K562 (cell line): ENCODE measurements around the gene CEBPE. TPM values are rescaled to one million over a fixed set of nuclear protein-coding genes. Genes with fewer than 3 reads are reported as not detected.

Source experiments
- ARID1B ChIP-seq: fragments of 450-650 bp; IDR thresholded peaks from 2 replicates; pipeline ENCODE4 v1.6.1; 2016; ENCODE audit warnings: antibody characterized with exemption, mild to moderate bottlenecking, inconsistent platforms
- BRD9 ChIP-seq: fragments of 450-650 bp; IDR thresholded peaks from 2 replicates; pipeline ENCODE4 v1.6.1; 2018; ENCODE audit warnings: low read depth; ENCODE audit not compliant: partially characterized antibody
- CCNT2 ChIP-seq: IDR thresholded peaks from 2 replicates; pipeline ENCODE4 v1.6.1; 2011; ENCODE audit warnings: borderline replicate concordance, low read depth, mild to moderate bottlenecking, moderate library complexity, mixed read lengths, low read length; ENCODE audit not compliant: insufficient read length; ENCODE audit errors: extremely low read depth
- CHD2 ChIP-seq: IDR thresholded peaks from 2 replicates; pipeline ENCODE4 v1.6.1; 2011; ENCODE audit warnings: low read depth, low read length
- CSDE1 ChIP-seq, 2 experiments: fragments of 450-650 bp; IDR thresholded peaks; 2 replicates each; pipeline ENCODE4 v1.6.1; 2016; ENCODE audit warnings: mild to moderate bottlenecking in 1 of 2
- CTBP1 ChIP-seq: fragments of 450-650 bp; IDR thresholded peaks from 2 replicates; pipeline ENCODE4 v1.6.1; 2016; ENCODE audit warnings: borderline replicate concordance
- ESRRA ChIP-seq: fragments of 450-650 bp; IDR thresholded peaks from 2 replicates; pipeline ENCODE4 v1.6.1; 2014; ENCODE audit warnings: low read depth, mild to moderate bottlenecking, moderate library complexity, borderline replicate concordance
- FOXK2 ChIP-seq, 2 experiments: fragments of 450-650 bp; IDR thresholded peaks in 1 of 2; conservative IDR thresholded peaks in 1 of 2; 2 replicates each; pipeline ENCODE4 v1.6.1; 2016; ENCODE audit warnings: low read depth in 2 of 2, mild to moderate bottlenecking in 1 of 2
- FOXM1 ChIP-seq, 2 experiments: fragments of 450-650 bp in 1 of 2; sonication (generic) in 1 of 2; formaldehyde crosslinking in 1 of 2; IDR thresholded peaks; 2 replicates each; pipeline versions ENCODE4 v1.6.1 to v1.9.0; 2017 to 2022; ENCODE audit warnings: low read depth in 2 of 2, mild to moderate bottlenecking in 2 of 2, missing genetic modification reagents in 1 of 2, moderate library complexity in 1 of 2
- HDAC3 ChIP-seq: fragments of 450-650 bp; IDR thresholded peaks from 2 replicates; pipeline ENCODE4 v1.6.1; 2018; ENCODE audit warnings: borderline replicate concordance, mild to moderate bottlenecking, moderate library complexity; ENCODE audit not compliant: partially characterized antibody
- JUND ChIP-seq, 2 experiments: IDR thresholded peaks; 2 replicates in 1 of 2; 3 replicates in 1 of 2; pipeline ENCODE4 v1.6.1; 2011; ENCODE audit warnings: borderline replicate concordance in 2 of 2, low read depth in 2 of 2, low read length in 2 of 2, improper control_type of control experiment in 1 of 2, missing biosample characterization in 1 of 2, missing genetic modification characterization in 1 of 2, missing genetic modification reagents in 1 of 2
- MTA1 ChIP-seq: fragments of 450-650 bp; IDR thresholded peaks from 2 replicates; pipeline ENCODE4 v1.6.1; 2017; ENCODE audit warnings: borderline replicate concordance
- MTA3 ChIP-seq: fragments of 450-650 bp; formaldehyde crosslinking; IDR thresholded peaks from 2 replicates; pipeline ENCODE4 v1.6.1; 2017; ENCODE audit warnings: mild to moderate bottlenecking, borderline replicate concordance
- NR4A1 ChIP-seq, 2 experiments: fragments of 250-450 bp in 1 of 2; fragments of 450-650 bp in 1 of 2; sonication (Bioruptor Pico) in 1 of 2; IDR thresholded peaks; 2 replicates each; pipeline versions ENCODE4 v1.4.0 to v1.6.1; 2016 to 2020; ENCODE audit warnings: mild to moderate bottlenecking in 2 of 2, missing compliant biosample characterization in 1 of 2, missing genetic modification characterization in 1 of 2, moderate library complexity in 1 of 2
- SP1 ChIP-seq: sonication (generic); formaldehyde crosslinking; IDR thresholded peaks from 2 replicates; pipeline ENCODE4 v1.8.1; 2022; ENCODE audit warnings: mild to moderate bottlenecking, missing genetic modification reagents
- SPI1 ChIP-seq: IDR thresholded peaks from 2 replicates; pipeline ENCODE4 v1.6.1; 2011; ENCODE audit warnings: low read depth, low read length, control low read depth, borderline replicate concordance
- TARDBP ChIP-seq: fragments of 450-650 bp; IDR thresholded peaks from 2 replicates; pipeline ENCODE4 v1.6.1; 2016
- TEAD4 ChIP-seq, 2 experiments: sonication (generic) in 1 of 2; formaldehyde crosslinking in 1 of 2; IDR thresholded peaks; 2 replicates each; pipeline versions ENCODE4 v1.6.1 to v1.8.0; 2012 to 2022; ENCODE audit warnings: borderline replicate concordance in 1 of 2, inconsistent platforms in 1 of 2, low read length in 1 of 2, mild to moderate bottlenecking in 1 of 2, missing genetic modification reagents in 1 of 2
- ZNF143 ChIP-seq: sonication (generic); formaldehyde crosslinking; IDR thresholded peaks from 2 replicates; pipeline ENCODE4 v1.9.0; 2022; ENCODE audit warnings: mild to moderate bottlenecking, missing genetic modification reagents
- ZNF354B ChIP-seq: fragments of 250-450 bp; sonication (Bioruptor Pico); IDR thresholded peaks from 2 replicates; pipeline ENCODE4 v1.4.0; 2020
- ZNF561 ChIP-seq: fragments of 450-650 bp; formaldehyde crosslinking; conservative IDR thresholded peaks from 2 replicates; pipeline ENCODE4 v1.4.0; 2020; ENCODE audit warnings: mild to moderate bottlenecking, moderate library complexity
- ZNF644 ChIP-seq: fragments of 200-800 bp; sonication (Bioruptor generic); IDR thresholded peaks from 2 replicates; pipeline ENCODE4 v1.6.1; 2016; ENCODE audit warnings: low read depth, missing genetic modification characterization, missing compliant biosample characterization
- ZNF668 ChIP-seq: fragments of 250-450 bp; sonication (Bioruptor Pico); IDR thresholded peaks from 2 replicates; pipeline ENCODE4 v1.8.0; 2022; ENCODE audit warnings: mild to moderate bottlenecking, inconsistent platforms
- polyA plus RNA-seq, 8 experiments: library from polyadenylated mRNA; depleted of rRNA in 4 of 8; stranded (reverse) in 5 of 8; unstranded in 3 of 8; fragments of >200 nt; fragmentation: Nextera tagmentation in 2 of 8; fragmentation: Illumina TruSeq in 1 of 8; extraction: Ambion mirVana in 2 of 8; extraction: Trizol in 1 of 8; gene quantifications; 2 replicates each; pipeline versions ENCODE4 v1.2.1 to v1.2.3, GENCODE V29; 2011 to 2014; ENCODE audit warnings: inconsistent platforms in 1 of 8, missing spikeins in 1 of 8
- total RNA-seq, 7 experiments: library from RNA; depleted of rRNA in 6 of 7; stranded (reverse); fragments of >200 nt in 6 of 7; fragmentation: Illumina TruSeq in 2 of 7; extraction: Trizol in 2 of 7; gene quantifications; 2 replicates each; pipeline versions ENCODE4 v1.2.1 to v1.2.3, GENCODE V29; 2011 to 2021; ENCODE audit warnings: low replicate concordance in 1 of 7
- TF ChIP-seq, protein P1 (sequence below): sonication (generic); formaldehyde crosslinking; IDR thresholded peaks from 2 replicates; pipeline ENCODE4 v1.5.0; 2020; ENCODE audit warnings: missing genetic modification reagents

The CEBPE gene
- total and polyA plus RNA-seq, 9 of the 15 experiments (the other 6 are each of a cell fraction or from before 2014, with no cell fraction given): 0.09 to 0.15 (median 0.13) TPM; not detected in 6

DNA sequence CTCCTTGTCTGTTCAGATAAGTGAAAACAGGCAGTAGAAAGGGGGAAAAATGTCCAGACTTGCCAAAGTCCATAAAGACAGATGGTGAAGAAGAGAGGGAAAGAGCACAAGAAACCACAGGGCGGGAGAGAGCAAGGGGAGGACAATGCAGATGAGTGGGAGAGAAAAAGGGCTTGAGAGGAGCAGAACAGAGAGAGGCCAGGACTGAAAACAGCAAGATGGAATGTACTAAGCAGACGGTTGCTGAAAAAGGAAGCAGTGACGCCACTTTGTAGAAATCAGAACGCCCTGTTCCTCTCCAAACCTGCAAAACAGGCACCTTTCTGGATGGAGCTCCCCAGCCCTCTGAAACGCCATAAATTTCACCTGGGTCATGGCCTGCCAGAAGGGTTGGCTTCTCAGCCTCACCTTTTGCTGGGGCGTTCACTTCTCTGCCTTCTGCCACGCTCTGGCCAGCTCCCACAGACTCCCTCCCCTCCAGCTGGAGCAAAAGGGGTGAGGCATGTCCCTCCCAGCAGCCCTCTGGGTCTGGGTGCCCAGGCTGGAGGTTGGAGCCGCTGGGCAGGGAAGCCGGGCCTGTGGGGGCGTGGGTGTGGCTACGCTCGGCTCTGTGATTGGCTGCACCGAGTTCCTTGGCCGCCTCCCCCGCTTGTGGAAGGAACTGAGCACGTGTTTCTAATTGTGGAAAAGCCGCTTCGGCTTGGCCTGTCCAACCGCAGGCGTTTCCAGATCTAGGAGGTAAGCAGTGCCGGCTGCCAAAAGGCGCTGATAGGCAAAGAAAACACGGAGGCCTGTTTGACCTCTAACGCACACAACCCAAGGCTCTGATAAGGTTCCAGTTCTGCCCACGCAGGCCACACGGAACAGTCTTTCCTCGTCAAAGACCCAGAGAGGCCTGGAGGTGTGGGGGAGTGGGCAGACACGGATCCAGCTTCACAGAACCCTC, 35.1 kb upstream of the CEBPE start (continued):
- peak; percentile 79; the same call in 1 of the 2 replicates for TF ChIP-seq MTA3
- TF ChIP-seq SP1 (CRISPR knock-in tag): 0 out of 2 replicates have a peak, but pooled peaks have one; percentile 45
- TF ChIP-seq CCNT2: peak; percentile 34
- TF ChIP-seq CSDE1 (IDR thresholded peaks at IDR 0.05): no peak
- TF ChIP-seq MTA1: no peak
- TF ChIP-seq CTBP1: peak; percentile 76
- no peak for TF ChIP-seq TARDBP
- TF ChIP-seq ZNF561 (CRISPR knock-in tag): no peak
- peak; percentile 15; the same call in 1 of the 2 replicates for TF ChIP-seq FOXM1 (IDR thresholded peaks at IDR 0.05; ENCODE audit: low read depth)
- TF ChIP-seq FOXM1 (CRISPR knock-in tag; IDR thresholded peaks at IDR 0.05; ENCODE audit: low read depth): no peak
- no peak for TF ChIP-seq ZNF354B (CRISPR knock-in tag)
- TF ChIP-seq ZNF644: peak; percentile 51; the same call in 1 of the 2 replicates
- TF ChIP-seq BRD9: peak; percentile 24
- TF ChIP-seq ARID1B: peak; percentile 50; the same call in 1 of the 2 replicates
- no peak for TF ChIP-seq NR4A1 (CRISPR knock-in tag; IDR thresholded peaks at IDR 0.05)
- TF ChIP-seq NR4A1 (tag; IDR thresholded peaks at IDR 0.05): peak; percentile 77; the same call in 1 of the 2 replicates
- TF ChIP-seq SPI1: 0 out of 2 replicates have a peak, but pooled peaks have one; percentile 0
- TF ChIP-seq HDAC3: no peak
- TF ChIP-seq ZNF668 (CRISPR knock-in tag): peak; percentile 24; the same call in 1 of the 2 replicates
- no peak for TF ChIP-seq ZNF143
- TF ChIP-seq, protein P1, sequence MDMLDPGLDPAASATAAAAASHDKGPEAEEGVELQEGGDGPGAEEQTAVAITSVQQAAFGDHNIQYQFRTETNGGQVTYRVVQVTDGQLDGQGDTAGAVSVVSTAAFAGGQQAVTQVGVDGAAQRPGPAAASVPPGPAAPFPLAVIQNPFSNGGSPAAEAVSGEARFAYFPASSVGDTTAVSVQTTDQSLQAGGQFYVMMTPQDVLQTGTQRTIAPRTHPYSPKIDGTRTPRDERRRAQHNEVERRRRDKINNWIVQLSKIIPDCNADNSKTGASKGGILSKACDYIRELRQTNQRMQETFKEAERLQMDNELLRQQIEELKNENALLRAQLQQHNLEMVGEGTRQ (CRISPR knock-in tag): peak; percentile 54; the same call in 1 of the 2 replicates
- peak in 1 of 2 experiments; percentile 65; a peak in 2 of 4 replicates for TF ChIP-seq FOXK2 (conservative IDR thresholded peaks at IDR 0.05 in 1 of 2, IDR thresholded peaks at IDR 0.05 in 1 of 2; ENCODE audit: low read depth in 2 of 2)
- TF ChIP-seq CHD2: peak; percentile 17; the same call in 1 of the 2 replicates
- peak; percentile 92 for TF ChIP-seq ESRRA
- TF ChIP-seq JUND (IDR thresholded peaks at IDR 0.05; ENCODE audit: borderline replicate concordance, low read depth, low read length): peak; percentile 39
- no peak; the same call in 2 of the 3 replicates for TF ChIP-seq JUND (tag; IDR thresholded peaks at IDR 0.05; ENCODE audit: borderline replicate concordance, low read depth, low read length)
- peak; percentile 48 for TF ChIP-seq TEAD4 (IDR thresholded peaks at IDR 0.05; ENCODE audit: low read length)
- no peak for TF ChIP-seq TEAD4 (CRISPR knock-in tag; IDR thresholded peaks at IDR 0.05; ENCODE audit: borderline replicate concordance)
